GM13977 (cell line): Measurements from ENCODE around the gene FAM200C.

Source experiments
- DNase-seq: peaks from one replicate; pipeline ENCODE4 v3.0.0; 2012; ENCODE audit warnings: low spot score
- CTCF ChIP-seq: IDR thresholded peaks from 2 replicates; pipeline ENCODE4 v1.5.1; 2012; ENCODE audit warnings: mild to moderate bottlenecking, control low read depth; ENCODE audit not compliant: insufficient read depth; ENCODE audit errors: extremely low read depth, missing control alignments
- in situ Hi-C: fragments of 300-500 bp; cut with MboI; formaldehyde crosslinking; loops from one replicate; pipeline ENCODE4 v1.12.0; 2022; ENCODE audit warnings: low sequenced_read_pairs, low pct_unique_long_range_greater_than_20kb, mixed read lengths, inconsistent platforms; ENCODE audit not compliant: unreplicated experiment

The FAM200C gene

DNA sequence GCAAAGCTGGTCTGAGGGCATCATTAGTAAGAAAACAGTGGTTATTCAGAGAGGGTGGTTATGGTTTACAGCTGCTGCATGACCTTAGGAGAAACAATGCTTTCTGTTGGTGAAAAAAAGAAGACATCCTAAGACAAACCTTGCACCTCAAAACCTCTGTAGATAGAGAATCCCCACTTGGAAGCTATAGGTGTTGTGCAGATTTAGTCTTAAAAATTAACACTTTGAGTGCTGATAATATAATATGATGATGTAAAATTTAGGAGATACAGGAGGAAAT is 20.4 kb upstream of the FAM200C start:
- TF ChIP-seq CTCF: no peak
- in situ Hi-C loops: no loop called here
- no peak for DNase-seq

DNA sequence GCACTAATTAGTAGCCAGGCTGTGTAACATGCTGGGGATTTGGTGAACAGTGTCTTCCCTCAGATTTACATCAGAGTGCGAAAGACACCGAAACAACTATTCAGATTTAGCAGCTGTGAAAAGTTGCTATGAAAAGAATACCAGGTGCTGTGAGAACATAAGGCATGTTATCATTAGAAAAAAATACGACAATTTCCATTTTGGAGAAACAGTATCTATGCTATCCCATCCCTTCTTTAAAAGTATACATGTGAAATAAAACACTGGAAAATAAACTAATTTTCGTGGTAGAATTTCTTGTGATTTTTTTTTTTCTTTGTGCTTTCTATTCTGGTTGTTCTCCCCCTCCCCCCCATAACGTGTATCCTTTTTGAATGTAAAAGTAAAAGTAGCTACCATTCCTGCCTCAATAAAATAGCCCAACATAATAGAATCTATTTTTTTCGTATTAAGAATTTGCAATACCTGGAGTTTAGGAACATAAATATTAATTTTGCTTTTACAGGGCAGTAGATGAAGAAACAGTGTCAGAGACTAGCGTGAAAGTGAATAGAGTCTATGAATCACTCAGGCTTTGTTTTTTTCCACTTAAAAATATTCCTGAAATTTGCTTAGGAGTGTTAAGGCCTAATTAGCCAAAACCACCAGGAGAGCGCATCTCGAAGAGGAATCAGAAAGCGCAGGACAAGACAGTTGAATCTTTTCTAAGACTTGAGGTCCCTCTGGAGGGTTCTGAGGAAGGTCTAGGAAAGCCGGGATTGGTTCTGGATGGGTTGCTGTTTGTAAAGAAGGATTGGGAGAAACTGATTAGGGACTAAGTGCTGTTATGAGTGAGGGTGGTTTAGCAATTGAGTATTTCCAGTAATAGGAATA is 19.8 kb upstream of the FAM200C start:
- in situ Hi-C loops: no loop called here
- TF ChIP-seq CTCF: no peak
- no peak for DNase-seq

- in situ Hi-C loops: no loop called here
- DNase-seq: peak; percentile 86
- TF ChIP-seq CTCF: no peak
Observed at GRCh38 chr5:160418561-160419457, 19.0 kb upstream of the FAM200C start, which contains the start of gene SLU7. Gene SLU7, minus strand, starts transcription at chr5:160419081. Its CDS starts 3,787 bp downstream, at chr5:160415294.

- DNase-seq: no peak
- no peak for TF ChIP-seq CTCF
- in situ Hi-C loops: no loop called here
Observed at GRCh38 chr5:160398806-160399205, 1.0 kb downstream of the FAM200C start.

DNA sequence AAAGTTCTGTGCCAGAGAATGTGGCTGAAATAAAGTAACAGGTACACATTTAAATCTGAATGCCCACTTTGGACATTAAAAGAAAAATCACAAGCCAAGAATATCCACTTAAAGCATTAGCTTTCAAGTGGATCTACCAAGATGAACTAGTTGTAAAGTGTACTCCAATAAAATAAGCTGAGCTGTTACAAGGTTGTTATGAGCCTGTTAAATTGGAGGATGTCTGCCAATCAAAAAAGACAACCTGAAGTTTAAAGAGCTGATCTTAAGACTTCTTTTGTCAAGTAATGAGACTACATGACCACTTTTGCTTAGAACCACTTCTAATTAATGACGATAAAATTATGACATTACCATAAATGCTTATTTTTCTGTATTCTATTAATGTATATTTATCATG is 2.4 kb downstream of the FAM200C start:
- in situ Hi-C loops: no loop called here
- no peak for DNase-seq
- no peak for TF ChIP-seq CTCF

GRCh38 chr5:160395111-160395510 is 4.7 kb downstream of the FAM200C start:
- DNase-seq: no peak
- TF ChIP-seq CTCF: no peak
- in situ Hi-C loops: no loop called here
